ENCODE measurements around the gene CRTC2.
"Not testable (repeated sequence)": the region's sequence is repeated elsewhere in the genome, so short reads cannot be mapped to it uniquely, and the experiment has no call there.

The CRTC2 gene

DNA sequence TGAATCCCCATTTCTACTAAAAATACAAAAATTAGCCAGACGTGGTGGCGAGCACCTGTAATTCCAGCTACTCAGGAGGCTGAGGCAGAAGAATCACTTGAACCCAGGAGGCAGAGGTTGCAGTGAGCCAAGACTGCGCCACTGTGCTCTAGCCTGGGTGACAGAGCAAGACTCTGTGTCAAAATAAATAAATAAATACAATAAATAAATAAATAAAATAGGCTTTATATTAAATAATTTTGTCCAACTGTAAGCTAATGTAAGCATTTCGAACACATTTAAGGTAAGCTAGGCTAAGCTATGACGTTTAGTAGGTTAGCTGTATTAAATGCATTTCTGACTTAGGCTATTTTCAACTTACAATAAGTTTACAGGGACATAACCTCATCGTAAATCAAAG, 47.9 kb downstream of the CRTC2 start:
- not testable (repeated sequence) for H3K4me1 ChIP-seq (ENCODE audit: control insufficient read depth, insufficient read depth, low read length); H3K36me3 ChIP-seq (ENCODE audit: control insufficient read depth, insufficient read depth, low read length); H3K4me3 ChIP-seq (ENCODE audit: low read length); H3K9ac ChIP-seq (ENCODE audit: low read length); H3K27me3 ChIP-seq (ENCODE audit: control insufficient read depth, insufficient read depth, low read length); H3K27ac ChIP-seq (ENCODE audit: low read depth, low read length)

DNA sequence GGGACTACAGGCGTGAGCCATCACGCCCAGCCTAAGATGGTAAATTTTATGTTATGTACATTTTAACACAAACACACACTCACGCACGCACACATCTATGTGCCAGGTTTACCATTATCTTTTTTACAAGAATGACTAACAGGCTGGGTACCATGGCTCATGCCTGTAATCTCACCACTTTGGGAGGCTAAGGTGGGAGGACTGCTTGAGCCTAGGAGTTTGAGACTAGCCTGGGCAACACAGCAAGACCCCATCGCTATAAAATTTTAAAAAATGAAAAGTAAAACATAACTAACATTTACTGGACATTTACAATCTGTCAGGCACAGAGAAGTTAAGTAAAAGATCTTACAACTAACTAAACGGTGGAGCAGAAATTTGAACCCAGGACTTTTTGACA, 50.3 kb downstream of the CRTC2 start:
- no peak overlapping the region for H3K9ac ChIP-seq (ENCODE audit: low read length)
- H3K36me3 ChIP-seq (ENCODE audit: control insufficient read depth, insufficient read depth, low read length) = no peaks in the 10 kb centered on the region
- H3K27me3 ChIP-seq (ENCODE audit: control insufficient read depth, insufficient read depth, low read length) = no peaks in the 10 kb centered on the region
- H3K27ac ChIP-seq (ENCODE audit: low read depth, low read length) = no peak overlapping the region
- no peak overlapping the region for H3K4me3 ChIP-seq (ENCODE audit: low read length)
- no peaks in the 10 kb centered on the region for H3K4me1 ChIP-seq (ENCODE audit: control insufficient read depth, insufficient read depth, low read length)

DNA sequence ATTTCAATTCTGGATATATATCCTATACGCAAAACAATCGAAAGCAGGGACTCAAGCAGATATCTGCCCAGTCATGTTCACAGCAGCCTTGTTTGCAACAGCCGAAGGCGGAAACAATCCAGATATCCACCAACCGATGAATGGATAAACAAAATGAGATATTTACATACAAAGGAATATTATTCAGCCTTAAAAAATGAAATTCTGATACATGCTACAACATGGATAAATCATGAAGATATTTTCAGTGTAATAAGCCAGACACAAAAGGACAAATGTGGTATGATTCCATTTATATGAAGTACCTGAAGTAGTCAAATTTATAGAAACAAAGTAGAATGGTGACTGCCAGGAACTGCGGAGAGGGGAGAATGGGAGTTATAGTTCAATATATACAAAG, 51.3 kb downstream of the CRTC2 start:
- no peak overlapping the region for H3K4me3 ChIP-seq (ENCODE audit: low read length)
- no peaks in the 10 kb centered on the region for H3K36me3 ChIP-seq (ENCODE audit: control insufficient read depth, insufficient read depth, low read length)
- no peak overlapping the region for H3K9ac ChIP-seq (ENCODE audit: low read length)
- no peaks in the 10 kb centered on the region for H3K27me3 ChIP-seq (ENCODE audit: control insufficient read depth, insufficient read depth, low read length)
- H3K4me1 ChIP-seq (ENCODE audit: control insufficient read depth, insufficient read depth, low read length) = no peaks in the 10 kb centered on the region
- H3K27ac ChIP-seq (ENCODE audit: low read depth, low read length) = no peak overlapping the region

DNA sequence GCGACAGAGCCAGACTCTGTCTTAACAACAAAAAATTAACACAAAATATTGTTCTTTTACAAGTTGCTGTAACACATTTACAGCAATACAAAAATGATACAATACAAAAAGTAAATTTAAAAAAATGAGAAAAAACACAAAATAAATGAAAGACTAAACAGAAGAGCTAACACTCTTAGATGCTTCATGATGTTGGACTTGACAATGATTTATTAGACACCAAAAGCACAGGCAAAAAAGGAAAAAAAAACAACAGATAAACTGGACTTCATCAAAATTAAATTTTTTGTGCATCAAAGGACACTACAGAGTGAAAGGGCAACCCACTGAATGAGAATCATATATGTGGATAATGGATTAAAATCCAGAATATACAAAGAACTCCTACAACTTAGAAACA, 52.0 kb downstream of the CRTC2 start:
- H3K4me3 ChIP-seq (ENCODE audit: low read length) = no peak overlapping the region
- H3K27me3 ChIP-seq (ENCODE audit: control insufficient read depth, insufficient read depth, low read length) = no peaks in the 10 kb centered on the region
- no peaks in the 10 kb centered on the region for H3K4me1 ChIP-seq (ENCODE audit: control insufficient read depth, insufficient read depth, low read length)
- no peaks in the 10 kb centered on the region for H3K36me3 ChIP-seq (ENCODE audit: control insufficient read depth, insufficient read depth, low read length)
- no peak overlapping the region for H3K9ac ChIP-seq (ENCODE audit: low read length)
- H3K27ac ChIP-seq (ENCODE audit: low read depth, low read length) = no peak overlapping the region

DNA sequence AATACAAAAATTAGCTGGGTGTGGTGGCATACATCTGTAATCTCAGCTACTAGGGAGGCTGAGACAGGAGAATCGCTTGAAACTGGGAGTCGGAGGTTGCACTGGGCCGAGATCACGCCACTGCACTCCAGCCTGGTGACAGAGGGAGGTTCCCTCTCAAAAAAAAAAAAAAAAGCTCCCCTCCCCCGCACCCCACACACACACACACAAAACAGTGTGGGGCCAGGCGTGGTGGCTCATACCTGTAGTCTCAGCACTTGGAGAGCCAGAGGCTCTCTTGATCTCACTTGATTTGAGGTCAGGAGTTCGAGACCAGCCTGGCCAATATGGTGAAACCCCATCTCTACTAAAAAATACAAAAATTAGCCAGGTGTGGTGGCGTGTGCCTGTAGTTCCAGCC, 52.5 kb downstream of the CRTC2 start:
- H3K27ac ChIP-seq (ENCODE audit: low read depth, low read length); H3K9ac ChIP-seq (ENCODE audit: low read length); H3K27me3 ChIP-seq (ENCODE audit: control insufficient read depth, insufficient read depth, low read length); H3K4me3 ChIP-seq (ENCODE audit: low read length); H3K4me1 ChIP-seq (ENCODE audit: control insufficient read depth, insufficient read depth, low read length); H3K36me3 ChIP-seq (ENCODE audit: control insufficient read depth, insufficient read depth, low read length): not testable (repeated sequence)

DNA sequence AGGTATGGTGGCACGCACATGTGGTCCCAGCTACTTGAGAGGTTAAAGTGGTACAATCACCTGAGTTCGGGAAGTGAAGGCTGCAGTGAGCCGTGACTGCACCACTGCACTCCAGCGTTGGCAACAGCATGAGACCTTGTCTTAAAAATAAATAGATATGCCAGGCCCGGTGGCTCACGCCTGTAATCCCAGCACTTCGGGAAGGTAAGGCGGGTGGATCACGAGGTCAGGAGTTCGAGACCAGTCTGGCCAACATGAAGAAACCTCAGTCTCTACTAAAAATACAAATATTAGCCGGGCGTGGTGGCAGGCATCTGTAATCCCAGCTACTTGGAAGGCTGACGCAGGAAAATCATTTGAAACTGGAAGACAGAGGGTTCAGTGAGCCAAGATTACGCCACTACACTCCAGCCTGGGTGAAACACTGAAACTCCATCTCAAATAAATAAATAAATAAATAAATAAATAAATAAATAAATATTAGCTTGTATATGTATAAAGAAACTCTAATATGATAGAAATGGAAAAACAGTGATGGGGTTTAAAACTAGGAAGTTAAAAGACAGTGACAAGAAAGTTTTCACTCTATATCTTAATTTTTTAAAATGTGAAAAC, 54.5 kb downstream of the CRTC2 start:
- Histone ChIP-seq H3K36me3 (ENCODE audit: control insufficient read depth, insufficient read depth, low read length) (no peaks in the 10 kb centered on the region), H3K4me1 (ENCODE audit: control insufficient read depth, insufficient read depth, low read length) (no peaks in the 10 kb centered on the region), H3K27me3 (ENCODE audit: control insufficient read depth, insufficient read depth, low read length) (no peaks in the 10 kb centered on the region), H3K27ac (ENCODE audit: low read depth, low read length) (no peak overlapping the region), H3K9ac (ENCODE audit: low read length) (no peak overlapping the region), H3K4me3 (ENCODE audit: low read length) (no peak overlapping the region)

DNA sequence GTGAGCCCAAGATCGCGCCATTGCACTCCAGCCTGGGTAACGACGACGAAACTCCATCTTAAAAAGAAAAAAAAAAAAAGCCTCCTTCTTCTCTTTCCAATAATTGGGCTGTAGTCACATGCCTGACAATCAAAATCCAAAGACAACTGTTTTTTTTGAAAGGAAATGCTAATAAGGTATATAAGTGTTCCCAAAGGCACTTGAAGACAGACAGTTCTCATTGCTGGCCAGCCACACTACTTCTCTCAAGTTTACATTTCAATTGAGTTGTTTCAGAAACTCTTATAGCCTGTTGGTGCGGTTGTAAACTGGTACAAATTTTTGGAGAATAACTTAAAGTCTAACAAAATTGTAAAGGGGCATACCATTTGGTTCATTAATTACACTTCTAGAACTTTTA, 58.9 kb downstream of the CRTC2 start:
- Histone ChIP-seq H3K27me3 (ENCODE audit: control insufficient read depth, insufficient read depth, low read length) (no peaks in the 10 kb centered on the region), H3K4me1 (ENCODE audit: control insufficient read depth, insufficient read depth, low read length) (no peaks in the 10 kb centered on the region)

More for the DNA sequence above, 58.9 kb downstream of the CRTC2 start:
- no peaks in the 10 kb centered on the region for H3K36me3 ChIP-seq (ENCODE audit: control insufficient read depth, insufficient read depth, low read length)
- H3K4me3 ChIP-seq (ENCODE audit: low read length) = no peak overlapping the region
- no peak overlapping the region for H3K27ac ChIP-seq (ENCODE audit: low read depth, low read length)
- no peak overlapping the region for H3K9ac ChIP-seq (ENCODE audit: low read length)

Measured in rectal smooth muscle tissue (tissue), 1 donor.